D721Med (cell line): ENCODE results near the gene CHN1.

Experiments
- DNase-seq: peaks from one replicate; pipeline ENCODE4 v3.0.0; 2011; ENCODE audit warnings: low spot score; ENCODE audit not compliant: insufficient read length
- FAIRE-seq: peaks from 2 replicates; lab custom pipeline; 2011; peaks lifted over from hg19 to GRCh38; lab: Jason Lieb, UNC
- CTCF ChIP-seq: IDR thresholded peaks from 2 replicates; pipeline ENCODE4 v1.5.1; 2012; ENCODE audit warnings: mild to moderate bottlenecking, control low read depth; ENCODE audit not compliant: insufficient read depth; ENCODE audit errors: missing control alignments

The CHN1 gene

GRCh38 chr2:174931724-174932123 is 73.5 kb downstream of the CHN1 start:
- FAIRE-seq (no peak), DNase-seq (no peak)
- no peak for TF ChIP-seq CTCF

- no peak for FAIRE-seq
- no peak for DNase-seq
- no peak for TF ChIP-seq CTCF
Observed at GRCh38 chr2:174929786-174930185, 75.4 kb downstream of the CHN1 start.

GRCh38 chr2:174925046-174925784 is 80.0 kb downstream of the CHN1 start:
- FAIRE-seq (no peak), DNase-seq (no peak)
- no peak for TF ChIP-seq CTCF

- FAIRE-seq (no peak), DNase-seq (no peak)
- no peak for TF ChIP-seq CTCF
Observed at GRCh38 chr2:174924061-174924693, 81.0 kb downstream of the CHN1 start.

- DNase-seq (no peak), FAIRE-seq (no peak)
- no peak for TF ChIP-seq CTCF
Observed at GRCh38 chr2:174919947-174920595, 85.1 kb downstream of the CHN1 start.

- no peak for DNase-seq
- FAIRE-seq = no peak
- TF ChIP-seq CTCF = no peak
Observed at GRCh38 chr2:174918886-174919526, 86.2 kb downstream of the CHN1 start.
